Spleen (tissue), 7 donors: ENCODE results near the gene ABCA8.

ENCODE experiments used
- CTCF ChIP-seq, 11 experiments: fragments of 200-600 bp in 7 of 11; fragments of 450-650 bp in 4 of 11; sonication (generic) in 4 of 11; IDR thresholded peaks in 8 of 11; conservative IDR thresholded peaks in 3 of 11; 1 replicate in 7 of 11; 2 replicates in 4 of 11; pipeline versions ENCODE4 v1.4.0 to v1.8.0; 2016 to 2021; ENCODE audit warnings: antibody characterized with exemption in 11 of 11, inconsistent platforms in 4 of 11, mild to moderate bottlenecking in 1 of 11
- POLR2A ChIP-seq, 3 donors: fragments of 450-650 bp; IDR thresholded peaks; one replicate each; pipeline ENCODE4 v1.5.1; 2017; ENCODE audit warnings: antibody characterized with exemption in 3 of 3, mild to moderate bottlenecking in 1 of 3
- POLR2AphosphoS5 ChIP-seq, 3 donors: sonication (generic); formaldehyde crosslinking; IDR thresholded peaks; one replicate each; pipeline ENCODE4 v1.5.1; 2017; ENCODE audit warnings: antibody characterized with exemption in 3 of 3
- donor health status: DM: no; HTN: no; CAD: no; lungs with moderate emphysema.
- donor health status: DM: no; HTN: no; CAD: no.
- donor health status: DM: no; HTN: no; CAD: no.

GRCh38 chr17:68910251-68910705 is 44.9 kb downstream of the ABCA8 start:
- no peak for TF ChIP-seq CTCF (IDR thresholded peaks at IDR 0.05 in 8 of 11, conservative IDR thresholded peaks at IDR 0.05 in 3 of 11)
- no peak for TF ChIP-seq POLR2A (IDR thresholded peaks at IDR 0.05)
- TF ChIP-seq POLR2AphosphoS5 (IDR thresholded peaks at IDR 0.05) = no peak
